ENCODE data around the gene NCK2.
A peak's percentile ranks its signal among the peaks of the same experiment; 100 is the strongest.

The NCK2 gene

GRCh38 chr2:105934467-105934866 lies 189.8 kb downstream of the NCK2 start:
- DNase-seq, result peak; percentile 66

GRCh38 chr2:105935063-105935462 lies 190.4 kb downstream of the NCK2 start:
- no peak for DNase-seq

GRCh38 chr2:105936954-105937353 lies 192.2 kb downstream of the NCK2 start:
- no peak for DNase-seq

GRCh38 chr2:105937498-105938097 lies 192.9 kb downstream of the NCK2 start:
- DNase-seq, result no peak

All from CD4-positive, alpha-beta T cell treated with Interleukin-6 for 4 hours (primary cell).